ENCODE results near the gene TSPAN15. TPM values are rescaled to one million over a fixed set of nuclear protein-coding genes. Genes with fewer than 3 reads are reported as not detected.

TSPAN15 gene
- total and polyA plus RNA-seq, 2 of the 4 experiments (the other 2 are of a cell fraction): 0.48 TPM; not detected in 1

DNA sequence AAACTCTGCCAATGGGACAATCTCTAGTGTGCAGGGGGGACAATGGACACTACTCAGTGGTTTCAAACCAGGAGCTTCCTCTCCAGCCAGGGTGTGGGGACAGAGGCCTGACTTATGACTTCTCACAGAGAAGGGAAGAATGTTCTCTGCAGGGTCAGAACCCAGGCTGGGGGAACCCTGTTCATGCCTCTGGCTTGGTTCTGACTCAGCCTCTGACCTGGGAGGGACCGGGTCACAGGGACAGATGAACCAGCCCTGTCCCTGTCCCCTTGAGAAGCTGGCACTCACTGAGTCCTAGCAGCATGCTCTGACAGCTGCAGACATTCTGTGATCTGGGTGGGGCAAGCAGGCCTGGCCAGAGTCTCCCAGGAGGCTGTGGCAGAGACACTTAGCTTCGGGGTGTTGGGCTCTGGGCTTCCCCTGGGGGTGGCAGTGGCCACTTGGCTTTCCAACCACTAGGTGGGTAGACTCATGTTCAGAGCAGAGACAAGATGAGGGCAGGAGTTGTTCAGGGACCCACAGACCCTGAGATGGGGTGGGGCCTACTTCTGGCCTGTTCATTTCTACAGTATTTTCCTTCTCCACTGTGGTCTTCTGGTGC is 13.6 kb downstream of the TSPAN15 start:
- ATAC-seq (ENCODE audit: low read depth) (no peak), DNase-seq (no peak)
- H2AK5ac ChIP-seq (ENCODE audit: low read depth, low read length): no peak overlapping the region
- H3K4me2 ChIP-seq (ENCODE audit: low read depth, low read length): no peak overlapping the region
- no peak overlapping the region for H3K4ac ChIP-seq (ENCODE audit: low read depth, low read length)
- TF ChIP-seq, protein P1, sequence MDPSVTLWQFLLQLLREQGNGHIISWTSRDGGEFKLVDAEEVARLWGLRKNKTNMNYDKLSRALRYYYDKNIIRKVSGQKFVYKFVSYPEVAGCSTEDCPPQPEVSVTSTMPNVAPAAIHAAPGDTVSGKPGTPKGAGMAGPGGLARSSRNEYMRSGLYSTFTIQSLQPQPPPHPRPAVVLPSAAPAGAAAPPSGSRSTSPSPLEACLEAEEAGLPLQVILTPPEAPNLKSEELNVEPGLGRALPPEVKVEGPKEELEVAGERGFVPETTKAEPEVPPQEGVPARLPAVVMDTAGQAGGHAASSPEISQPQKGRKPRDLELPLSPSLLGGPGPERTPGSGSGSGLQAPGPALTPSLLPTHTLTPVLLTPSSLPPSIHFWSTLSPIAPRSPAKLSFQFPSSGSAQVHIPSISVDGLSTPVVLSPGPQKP (IDR thresholded peaks at IDR 0.05; ENCODE audit: borderline replicate concordance, low read depth, low read length): no peak
- TF ChIP-seq RCOR1 (IDR thresholded peaks at IDR 0.05; ENCODE audit: insufficient replicate concordance, low read length) (no peak), POLR2A (IDR thresholded peaks at IDR 0.05; ENCODE audit: low read depth, low read length) (no peak), MAFK (IDR thresholded peaks at IDR 0.05; ENCODE audit: low read depth, low read length) (no peak), MXI1 (IDR thresholded peaks at IDR 0.05; ENCODE audit: borderline replicate concordance, low read depth, low read length) (no peak), FOS (IDR thresholded peaks at IDR 0.05; ENCODE audit: low read depth, low read length) (no peak), RAD21 (IDR thresholded peaks at IDR 0.05; ENCODE audit: low read length) (no peak), SMC3 (IDR thresholded peaks at IDR 0.05; ENCODE audit: low read depth, low read length) (no peak), NFE2L2 (IDR thresholded peaks at IDR 0.05; ENCODE audit: low read depth, low read length) (no peak), CEBPB (IDR thresholded peaks at IDR 0.05; ENCODE audit: low read depth, low read length) (no peak), MAZ (IDR thresholded peaks at IDR 0.05; ENCODE audit: borderline replicate concordance, low read depth, low read length) (no peak), CHD1 (IDR thresholded peaks at IDR 0.05; ENCODE audit: low read depth, low read length) (no peak), RFX5 (IDR thresholded peaks at IDR 0.05; ENCODE audit: low read depth, low read length) (no peak), BHLHE40 (IDR thresholded peaks at IDR 0.05; ENCODE audit: low read depth, low read length) (no peak)
- TF ChIP-seq, protein P2, sequence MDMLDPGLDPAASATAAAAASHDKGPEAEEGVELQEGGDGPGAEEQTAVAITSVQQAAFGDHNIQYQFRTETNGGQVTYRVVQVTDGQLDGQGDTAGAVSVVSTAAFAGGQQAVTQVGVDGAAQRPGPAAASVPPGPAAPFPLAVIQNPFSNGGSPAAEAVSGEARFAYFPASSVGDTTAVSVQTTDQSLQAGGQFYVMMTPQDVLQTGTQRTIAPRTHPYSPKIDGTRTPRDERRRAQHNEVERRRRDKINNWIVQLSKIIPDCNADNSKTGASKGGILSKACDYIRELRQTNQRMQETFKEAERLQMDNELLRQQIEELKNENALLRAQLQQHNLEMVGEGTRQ (IDR thresholded peaks at IDR 0.05; ENCODE audit: low read depth, low read length): no peak
- TF ChIP-seq, protein P3, sequence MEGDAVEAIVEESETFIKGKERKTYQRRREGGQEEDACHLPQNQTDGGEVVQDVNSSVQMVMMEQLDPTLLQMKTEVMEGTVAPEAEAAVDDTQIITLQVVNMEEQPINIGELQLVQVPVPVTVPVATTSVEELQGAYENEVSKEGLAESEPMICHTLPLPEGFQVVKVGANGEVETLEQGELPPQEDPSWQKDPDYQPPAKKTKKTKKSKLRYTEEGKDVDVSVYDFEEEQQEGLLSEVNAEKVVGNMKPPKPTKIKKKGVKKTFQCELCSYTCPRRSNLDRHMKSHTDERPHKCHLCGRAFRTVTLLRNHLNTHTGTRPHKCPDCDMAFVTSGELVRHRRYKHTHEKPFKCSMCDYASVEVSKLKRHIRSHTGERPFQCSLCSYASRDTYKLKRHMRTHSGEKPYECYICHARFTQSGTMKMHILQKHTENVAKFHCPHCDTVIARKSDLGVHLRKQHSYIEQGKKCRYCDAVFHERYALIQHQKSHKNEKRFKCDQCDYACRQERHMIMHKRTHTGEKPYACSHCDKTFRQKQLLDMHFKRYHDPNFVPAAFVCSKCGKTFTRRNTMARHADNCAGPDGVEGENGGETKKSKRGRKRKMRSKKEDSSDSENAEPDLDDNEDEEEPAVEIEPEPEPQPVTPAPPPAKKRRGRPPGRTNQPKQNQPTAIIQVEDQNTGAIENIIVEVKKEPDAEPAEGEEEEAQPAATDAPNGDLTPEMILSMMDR (conservative IDR thresholded peaks at IDR 0.05; ENCODE audit: low read depth, low read length): no peak
- no peak overlapping the region for H2AK9ac ChIP-seq (replicated peaks; ENCODE audit: low read depth, low read length, poor library complexity)
- no TSS peak for BruUV-seq (replicated peaks)
- no peak overlapping the region for H4K91ac ChIP-seq (ENCODE audit: insufficient read depth, low read depth, low read length)
- dilution Hi-C loops (cut with HindIII; ENCODE audit: low sequenced_read_pairs, unreplicated experiment): no loop called here
- 50% methylated on average over 1 of the region's 2 CpGs; no CpG with 5 or more reads in 1 of the 2 experiments for WGBS, 2 experiments (ENCODE audit: extremely low coverage in 2 of 2, insufficient read length in 1 of 2)
- H3K4me3 ChIP-seq (ENCODE audit: insufficient read depth, low read depth, low read length): no peak overlapping the region
- H3K27ac ChIP-seq (ENCODE audit: insufficient read depth, low read length): no peak overlapping the region
- ChIA-PET CTCF (interaction anchor here (1.0 kb wide), 1 partner anchor 15 kb away, joined by 3 read pairs; no protein-coding TSS in a partner anchor), POLR2A (ENCODE audit: unreplicated experiment) (no interaction called here)
- H2BK15ac ChIP-seq (ENCODE audit: low read depth, low read length): no peak overlapping the region
- H2AFZ ChIP-seq (replicated peaks; ENCODE audit: low read length, poor library complexity): no peak overlapping the region
- no peak overlapping the region for H3K18ac ChIP-seq (ENCODE audit: low read depth, low read length)
- no peak overlapping the region for H3K14ac ChIP-seq (replicated peaks; ENCODE audit: low read depth, low read length)
- no peaks in the 10 kb centered on the region for H3K4me1 ChIP-seq (ENCODE audit: control insufficient read depth, insufficient read depth, low read length)
- no peak overlapping the region for H4K8ac ChIP-seq (ENCODE audit: low read depth in 2 of 2, low read length in 2 of 2)
- no peaks in the 10 kb centered on the region for H3K9me1 ChIP-seq (ENCODE audit: insufficient read depth, low read length)
- H4K5ac ChIP-seq (ENCODE audit: low read depth, low read length): no peak overlapping the region
- in situ Hi-C loops (cut with MboI; ENCODE audit: low sequenced_read_pairs): no loop called here
- no peaks in the 10 kb centered on the region for H3K36me3 ChIP-seq (ENCODE audit: control insufficient read depth, insufficient read depth, low read length)
- H3K9me3 ChIP-seq (ENCODE audit: control insufficient read depth, insufficient read depth, low read length): no peaks in the 10 kb centered on the region
- H3K9ac ChIP-seq (ENCODE audit: low read depth, low read length): no peak overlapping the region
- H3K56ac ChIP-seq (ENCODE audit: extremely low read depth, insufficient read depth, low read length): no peak overlapping the region
- H2BK5ac ChIP-seq (ENCODE audit: low read depth, low read length, poor library complexity, severe bottlenecking): no peak overlapping the region
- H3K23ac ChIP-seq (ENCODE audit: low read depth, low read length): no peak overlapping the region
- H3K27me3 ChIP-seq (ENCODE audit: control insufficient read depth, insufficient read depth, low read length): peaks cover 22% of the 10 kb centered on the region
- H3K79me1 ChIP-seq (ENCODE audit: low read depth in 1 of 2, low read length in 2 of 2): no peaks in the 10 kb centered on the region
- intact Hi-C loops (cut with micrococcal nuclease): no loop called here
- H4K20me1 ChIP-seq (ENCODE audit: insufficient read depth, low read length): no peaks in the 10 kb centered on the region
- no peak overlapping the region for H2BK120ac ChIP-seq (ENCODE audit: low read depth, low read length)
- no peak overlapping the region for H2BK20ac ChIP-seq (ENCODE audit: low read depth, low read length)
